ENCODE data around the gene CCT7.

- no peak for TF ChIP-seq POLR2A (IDR thresholded peaks at IDR 0.05)
- no peak for TF ChIP-seq CTCF (IDR thresholded peaks at IDR 0.05 in 8 of 11, conservative IDR thresholded peaks at IDR 0.05 in 3 of 11)
Measured at GRCh38 chr2:73258186-73258912, 24.2 kb downstream of the CCT7 start.
